HG03103 (cell line): ENCODE data around the gene EVL.

ENCODE experiments used
- ATAC-seq: cut with Tn5 transposase; IDR thresholded peaks from one replicate; pipeline ENCODE4 v1.9.1; 2021; ENCODE audit warnings: low read depth; ENCODE audit not compliant: unreplicated experiment

The EVL gene

GRCh38 chr14:100142073-100143040 is 77.1 kb downstream of the EVL start:
- no peak for ATAC-seq

GRCh38 chr14:100143523-100143922 is 78.3 kb downstream of the EVL start:
- ATAC-seq = no peak

- ATAC-seq = no peak
Measured at GRCh38 chr14:100143934-100144333, 78.7 kb downstream of the EVL start.

- no peak for ATAC-seq
Measured at GRCh38 chr14:100144645-100144995, 79.4 kb downstream of the EVL start.

GRCh38 chr14:100144996-100145646 is 79.9 kb downstream of the EVL start:
- no peak for ATAC-seq

- no peak for ATAC-seq
Measured at GRCh38 chr14:100145682-100146464, 80.7 kb downstream of the EVL start.

GRCh38 chr14:100146531-100147091 is 81.4 kb downstream of the EVL start:
- ATAC-seq = no peak

GRCh38 chr14:100147181-100147631 is 82.0 kb downstream of the EVL start:
- no peak for ATAC-seq

- ATAC-seq = no peak
Measured at GRCh38 chr14:100147691-100148464, 82.7 kb downstream of the EVL start.

GRCh38 chr14:100148837-100149731 is 83.9 kb downstream of the EVL start:
- ATAC-seq = no peak

- no peak for ATAC-seq
Measured at GRCh38 chr14:100149851-100150611, 84.8 kb downstream of the EVL start.

GRCh38 chr14:100150932-100151587 is 85.8 kb downstream of the EVL start:
- no peak for ATAC-seq

GRCh38 chr14:100152091-100152490 is 86.9 kb downstream of the EVL start:
- no peak for ATAC-seq

- no peak for ATAC-seq
Measured at GRCh38 chr14:100153560-100153959, 88.3 kb downstream of the EVL start.

- ATAC-seq = no peak
Measured at GRCh38 chr14:100155049-100155621, 89.9 kb downstream of the EVL start.

- ATAC-seq = no peak
Measured at GRCh38 chr14:100155756-100156616, 90.8 kb downstream of the EVL start.
